MV-4-11 (cell line): ENCODE data around the gene KLHL29.

Experiments
- DNase-seq: peaks from one replicate; lab custom pipeline; 2025; lab: John Stamatoyannopoulos, UW

KLHL29 gene

DNA sequence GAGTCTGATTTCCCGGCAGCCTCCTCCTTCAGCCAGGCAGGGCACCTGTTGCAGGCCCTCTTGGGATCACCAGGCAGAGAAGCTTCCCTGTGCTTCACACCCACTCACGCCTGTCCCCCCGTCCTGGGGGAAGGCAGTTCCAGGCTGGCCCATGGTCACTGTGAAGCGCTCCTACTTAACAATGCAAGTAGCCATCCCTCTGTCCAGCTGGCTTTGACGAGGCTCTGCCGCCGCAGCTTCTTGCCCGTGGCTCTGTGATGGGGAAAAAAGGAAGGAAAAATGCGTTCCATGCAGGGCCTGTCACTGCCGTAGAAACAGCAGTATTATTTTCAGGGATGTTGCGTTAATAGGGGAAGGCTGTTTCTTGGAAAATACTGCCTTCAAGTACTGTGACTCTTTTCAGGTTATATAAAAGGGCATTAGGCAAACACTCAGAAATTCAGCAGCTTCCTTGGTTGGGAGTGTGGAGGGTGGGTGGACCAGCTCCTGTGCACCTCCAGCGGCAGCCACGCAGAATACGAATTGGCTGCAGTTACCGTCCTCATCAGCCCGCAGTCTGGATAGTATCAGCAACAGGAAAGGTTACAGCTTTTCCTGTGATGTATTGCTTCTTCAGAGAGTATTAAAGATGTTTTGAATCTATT, 232.3 kb downstream of the KLHL29 start:
- DNase-seq: no peak

DNA sequence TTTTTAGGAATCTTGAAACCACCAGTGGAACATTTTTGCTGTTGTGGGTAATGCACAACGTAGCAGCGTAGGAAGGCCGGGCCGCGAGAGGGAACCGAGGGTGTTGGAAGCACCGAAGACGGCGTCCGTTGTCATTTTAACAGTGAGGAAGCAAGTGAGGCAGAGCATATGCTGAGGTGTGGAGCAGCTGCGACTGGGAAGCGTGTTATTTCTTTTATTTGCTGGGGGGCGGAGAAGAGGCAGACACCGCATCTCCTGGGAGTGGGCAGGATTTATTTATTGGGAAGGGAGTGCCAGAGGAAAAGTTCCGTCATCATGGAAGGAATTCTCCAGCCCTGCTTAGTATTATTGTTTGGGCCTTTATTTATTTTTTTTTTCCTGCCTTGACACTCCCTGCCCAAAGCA, 232.8 kb downstream of the KLHL29 start:
- DNase-seq: no peak

DNA sequence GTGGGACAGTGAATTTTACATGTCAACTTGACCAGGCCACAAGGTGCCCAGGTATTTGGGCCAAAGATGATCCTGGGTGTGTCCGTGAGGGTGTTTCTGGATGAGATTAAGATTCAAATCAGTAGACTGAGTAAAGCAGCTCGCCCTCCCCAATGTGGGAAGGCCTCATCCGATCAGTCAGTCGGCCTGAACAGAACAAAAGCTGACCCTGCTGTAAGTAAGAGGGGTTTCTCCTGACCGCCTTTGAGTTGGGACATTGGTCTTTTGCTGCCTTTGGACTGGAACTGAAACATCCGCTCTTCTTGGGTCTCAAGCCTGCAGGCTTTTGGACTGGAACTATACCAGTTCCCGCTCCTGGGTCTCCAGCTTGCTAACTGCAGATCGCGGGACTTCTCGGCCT, 233.3 kb downstream of the KLHL29 start:
- DNase-seq: no peak

DNA sequence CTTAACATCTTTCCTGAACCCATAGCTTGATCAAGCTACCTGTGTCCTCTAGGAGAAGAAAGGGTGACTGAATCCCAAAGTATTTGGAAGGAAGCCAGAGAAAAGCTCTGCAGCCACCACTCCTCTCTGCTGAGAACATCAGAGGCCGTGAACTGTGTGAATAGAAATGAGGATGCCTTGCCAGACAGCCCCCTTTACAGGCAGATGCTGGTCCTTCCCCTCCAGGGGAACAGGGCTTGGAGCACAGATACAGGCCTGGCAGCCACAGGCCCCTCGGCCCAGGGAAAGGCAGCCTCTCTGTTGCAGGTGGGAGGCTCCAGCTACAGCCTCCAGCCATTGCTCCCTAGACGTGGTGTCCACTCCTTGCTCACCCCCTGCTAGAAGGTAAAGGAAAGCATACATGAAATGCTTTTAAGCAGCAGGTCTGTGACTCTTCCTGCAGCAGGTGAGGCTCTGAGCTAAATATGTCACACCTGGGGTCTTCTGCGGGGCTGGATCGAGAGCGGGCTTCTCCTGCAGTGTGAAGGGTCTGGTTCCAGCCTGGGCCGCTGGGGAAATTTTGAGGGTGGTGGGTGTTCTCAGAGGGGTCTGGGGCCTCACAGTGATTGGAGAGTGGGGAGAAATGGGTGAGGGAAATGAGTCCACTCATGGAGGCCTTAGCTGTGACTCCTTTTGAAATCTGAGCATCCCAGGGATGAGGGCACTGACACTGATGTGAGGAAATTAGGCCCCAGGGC, 234.0 kb downstream of the KLHL29 start:
- DNase-seq: no peak

DNA sequence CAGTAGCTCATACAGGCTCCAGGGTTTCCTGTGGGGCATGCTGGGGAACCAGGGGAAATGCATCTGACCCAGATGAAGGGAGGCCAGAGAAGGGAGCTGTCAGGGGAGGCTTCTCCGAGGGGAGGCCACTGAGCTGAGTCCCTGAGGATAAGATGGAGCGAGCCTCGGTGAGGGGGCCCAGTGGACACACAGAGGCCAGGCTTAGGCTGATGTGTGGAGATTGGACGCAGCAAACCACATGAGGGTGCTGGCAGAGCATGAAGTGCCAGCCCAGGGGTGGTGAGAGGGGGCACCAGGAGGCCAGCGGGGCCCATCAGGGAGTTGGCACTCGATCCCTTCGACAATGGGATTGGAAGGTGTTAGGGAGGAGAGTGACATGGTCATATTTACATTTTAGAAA, 235.0 kb downstream of the KLHL29 start:
- DNase-seq: no peak

DNA sequence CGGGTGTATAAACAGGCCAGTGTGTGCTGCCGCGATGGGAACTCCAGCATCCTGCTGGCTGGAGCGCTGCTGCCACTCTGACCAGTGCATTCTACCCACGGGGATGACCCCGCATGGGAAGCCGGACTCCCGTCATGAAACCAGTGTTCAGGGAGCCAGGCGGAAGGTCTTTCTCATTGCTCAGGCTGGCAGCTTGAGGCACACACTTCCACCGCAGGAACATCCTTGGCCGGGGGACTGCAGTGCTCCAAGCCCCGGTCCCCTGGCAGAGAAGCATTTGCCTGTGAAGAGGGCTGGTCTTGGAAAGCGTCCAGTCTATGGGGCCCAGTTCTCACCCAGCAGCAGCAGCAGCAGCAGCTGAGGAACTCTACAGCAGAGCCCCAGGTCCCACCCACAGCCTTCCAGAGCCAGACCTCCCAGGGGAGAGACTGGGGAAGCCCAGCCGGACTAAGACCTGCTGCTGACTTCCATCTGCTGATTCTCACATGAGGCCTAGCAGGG, 235.9 kb downstream of the KLHL29 start:
- no peak for DNase-seq

DNA sequence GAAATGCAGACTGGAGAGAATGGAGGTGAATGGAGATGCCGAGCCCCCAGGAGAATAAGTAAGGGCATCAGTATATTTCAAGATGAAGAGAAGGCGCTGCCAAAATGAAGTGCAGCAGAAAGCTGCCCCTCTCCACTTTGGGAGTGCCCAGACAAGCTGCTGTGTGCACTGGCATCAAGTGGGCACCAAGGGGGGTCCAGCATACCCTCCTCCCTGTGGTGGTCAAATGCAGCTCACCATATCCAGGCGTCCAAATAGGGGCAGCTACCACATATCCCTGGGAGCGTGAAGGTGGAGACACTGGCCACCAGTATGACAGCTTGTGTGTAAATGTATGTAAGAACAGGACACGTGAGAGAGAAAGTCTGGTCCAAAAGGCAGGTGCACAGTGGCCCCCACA, 236.6 kb downstream of the KLHL29 start:
- no peak for DNase-seq

DNA sequence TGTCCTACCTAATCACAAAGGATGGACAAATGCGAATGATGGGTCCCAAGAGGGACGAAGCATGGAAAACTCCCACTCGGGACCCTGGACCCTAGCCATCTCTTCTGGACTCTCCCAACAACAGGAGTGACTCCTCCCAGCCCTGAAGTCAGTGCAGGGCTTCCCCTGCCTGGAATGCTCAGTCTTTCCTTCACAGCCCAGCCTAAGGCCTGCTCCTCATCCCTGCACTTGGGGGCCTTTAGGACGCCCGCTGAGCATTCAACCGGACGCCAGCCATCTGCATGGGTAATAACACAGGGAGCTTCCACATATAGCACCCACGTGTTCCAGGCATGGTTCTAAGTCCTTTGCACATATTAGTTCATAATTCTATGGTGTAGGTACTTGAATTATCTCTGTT, 237.5 kb downstream of the KLHL29 start:
- no peak for DNase-seq

DNA sequence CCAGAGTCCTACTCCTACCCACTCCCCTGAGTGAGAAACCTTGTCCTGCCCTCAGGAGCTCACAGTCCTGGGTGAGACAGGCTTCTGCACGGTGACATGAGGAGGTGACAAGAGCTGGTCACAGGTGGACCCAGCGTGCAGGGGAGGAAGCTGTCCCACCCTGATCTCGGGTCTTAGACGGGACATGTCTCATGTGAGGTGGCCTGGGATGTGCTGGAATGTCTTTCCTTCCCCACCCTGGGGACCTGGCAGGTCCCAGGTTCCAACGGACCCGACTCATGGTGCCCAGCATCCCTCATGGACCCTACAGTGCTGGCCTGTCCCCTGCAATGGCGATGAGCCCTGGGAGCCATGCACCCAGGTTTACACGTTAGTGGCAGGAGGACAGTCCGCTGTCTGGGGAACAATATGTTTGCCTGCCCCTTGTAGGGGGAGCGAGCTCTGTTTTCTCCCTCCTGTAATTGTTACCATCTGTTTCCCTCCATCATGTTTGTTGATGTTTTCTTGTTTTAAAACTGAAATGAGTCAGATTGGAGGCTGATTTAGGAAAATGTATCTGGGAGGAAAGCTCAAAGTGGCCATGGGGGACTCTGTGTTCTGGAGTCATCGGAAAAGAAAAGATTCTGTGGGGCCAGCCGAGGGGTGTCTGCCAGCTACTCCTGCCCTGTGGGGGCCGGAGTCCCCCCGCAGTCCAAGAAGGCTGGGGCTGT, 238.1 kb downstream of the KLHL29 start:
- no peak for DNase-seq

DNA sequence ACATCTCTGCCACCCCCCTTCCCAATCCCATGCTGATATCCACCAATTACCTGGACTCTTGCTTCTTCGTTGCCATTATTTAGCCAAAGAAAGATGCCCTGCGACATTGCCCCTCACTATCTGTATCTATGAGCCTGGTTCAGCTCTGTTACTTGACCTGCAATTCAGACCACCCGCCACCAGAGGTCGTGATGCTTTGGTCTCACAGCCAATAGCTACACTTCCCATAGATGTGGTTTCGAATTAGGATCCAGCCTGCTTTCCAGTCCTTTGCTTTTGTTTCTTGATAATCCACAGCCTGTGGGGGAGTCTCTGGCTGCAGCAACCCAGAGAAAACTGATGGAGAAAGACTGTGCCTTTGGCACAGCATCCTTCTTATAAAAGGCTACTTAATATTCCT, 239.4 kb downstream of the KLHL29 start:
- peak; percentile 38 for DNase-seq

DNA sequence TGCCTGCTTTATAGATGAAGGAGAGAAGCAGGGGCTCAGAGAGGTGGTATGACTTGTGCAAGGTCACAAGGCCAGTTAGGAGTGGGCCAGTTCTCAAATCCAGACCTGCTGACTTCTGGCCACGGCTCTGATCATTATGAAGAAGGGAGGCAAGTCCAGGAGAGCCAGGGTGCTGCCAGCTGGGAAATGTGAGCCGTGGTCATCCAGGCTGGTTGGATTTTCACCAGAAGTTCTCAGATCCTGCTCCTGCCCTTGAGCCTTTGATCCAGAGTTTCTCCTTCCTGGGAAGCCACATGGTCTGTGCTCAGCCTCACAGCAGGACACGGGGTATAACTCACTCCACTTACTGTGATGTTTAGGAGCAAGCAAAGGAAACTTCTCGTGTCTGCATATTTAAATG, 239.9 kb downstream of the KLHL29 start:
- no peak for DNase-seq

DNA sequence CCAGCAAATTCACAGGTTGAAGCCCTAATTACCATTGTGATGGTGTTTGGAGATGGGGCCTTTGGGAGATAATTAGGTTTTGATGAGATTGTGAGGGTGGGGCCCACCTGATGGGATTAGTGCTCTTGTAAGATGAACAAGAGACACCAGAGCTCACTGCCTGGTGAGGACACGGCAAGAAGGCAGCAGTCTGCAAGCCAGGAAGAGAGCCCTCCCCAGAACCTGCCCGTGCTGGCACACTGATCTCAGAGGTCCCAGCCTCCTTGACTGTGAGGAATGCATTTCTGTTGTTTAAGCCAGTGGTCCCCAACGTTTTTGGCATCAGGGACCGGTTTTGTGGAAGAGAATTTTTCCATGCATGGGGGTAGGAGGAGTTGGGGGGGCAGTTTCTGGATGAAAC, 240.7 kb downstream of the KLHL29 start:
- no peak for DNase-seq

DNA sequence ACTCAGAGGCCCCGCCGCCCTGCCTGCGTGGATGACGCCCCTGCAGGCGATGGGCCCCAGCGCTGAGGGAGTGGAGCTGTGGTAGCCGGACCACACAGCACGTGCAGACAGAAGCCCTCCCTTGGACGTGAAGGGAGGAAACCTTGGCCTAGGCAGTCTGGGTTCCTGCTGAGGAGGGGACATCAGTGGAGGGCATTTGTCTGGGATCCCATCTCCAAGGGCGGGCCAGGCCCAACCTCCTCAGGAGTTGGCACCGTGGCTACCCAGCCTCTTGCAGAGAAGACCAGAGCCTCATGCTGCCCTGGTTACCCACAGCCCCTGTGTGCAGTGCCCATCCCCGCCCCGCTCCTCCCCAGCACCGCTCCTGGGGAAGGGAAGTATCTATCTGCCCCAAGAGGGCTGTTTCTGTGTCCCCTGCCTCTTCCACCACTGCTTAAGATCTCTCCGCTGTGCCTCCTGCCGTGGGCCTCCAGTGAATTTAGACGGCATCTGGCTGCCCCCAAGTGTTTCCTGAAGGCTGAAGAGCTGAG, 241.8 kb downstream of the KLHL29 start:
- DNase-seq: no peak

DNA sequence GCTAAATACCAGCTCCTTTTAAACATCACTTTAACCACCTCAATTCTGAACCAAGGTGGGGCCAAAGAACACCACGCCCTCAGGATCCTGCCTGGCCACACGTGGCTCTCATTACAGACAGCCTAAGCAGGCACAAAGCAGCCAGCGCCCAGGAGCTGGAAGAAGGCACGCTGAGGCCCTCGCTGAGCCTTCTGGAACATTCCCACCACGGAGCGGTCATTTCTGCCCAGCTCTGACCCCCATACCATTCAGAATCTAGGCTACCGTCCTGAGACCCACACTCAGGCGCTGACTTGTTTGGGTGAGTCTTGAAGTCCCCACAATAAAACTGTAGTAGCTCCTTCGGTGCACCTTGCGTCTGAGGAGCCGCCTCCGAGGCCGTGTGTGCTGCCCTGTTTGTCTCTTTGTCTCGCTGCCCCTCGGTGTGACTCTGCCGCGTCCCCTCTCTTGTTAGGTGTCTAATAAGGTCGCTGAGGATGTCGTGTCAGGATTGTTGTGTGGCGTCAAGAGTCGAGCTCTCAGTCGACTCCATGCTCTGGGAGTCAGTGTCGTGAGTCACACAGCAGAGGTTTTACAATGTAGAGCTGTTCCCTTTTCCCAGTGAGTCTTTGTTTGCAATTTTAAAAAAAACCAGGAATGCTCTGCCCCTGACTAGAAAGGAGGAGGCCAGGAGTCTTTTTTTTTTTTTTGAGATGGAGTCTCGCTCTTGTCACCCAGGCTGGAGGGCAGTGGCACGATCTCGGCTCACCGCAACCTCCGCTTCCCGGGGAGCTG, 242.4 kb downstream of the KLHL29 start:
- no peak for DNase-seq

DNA sequence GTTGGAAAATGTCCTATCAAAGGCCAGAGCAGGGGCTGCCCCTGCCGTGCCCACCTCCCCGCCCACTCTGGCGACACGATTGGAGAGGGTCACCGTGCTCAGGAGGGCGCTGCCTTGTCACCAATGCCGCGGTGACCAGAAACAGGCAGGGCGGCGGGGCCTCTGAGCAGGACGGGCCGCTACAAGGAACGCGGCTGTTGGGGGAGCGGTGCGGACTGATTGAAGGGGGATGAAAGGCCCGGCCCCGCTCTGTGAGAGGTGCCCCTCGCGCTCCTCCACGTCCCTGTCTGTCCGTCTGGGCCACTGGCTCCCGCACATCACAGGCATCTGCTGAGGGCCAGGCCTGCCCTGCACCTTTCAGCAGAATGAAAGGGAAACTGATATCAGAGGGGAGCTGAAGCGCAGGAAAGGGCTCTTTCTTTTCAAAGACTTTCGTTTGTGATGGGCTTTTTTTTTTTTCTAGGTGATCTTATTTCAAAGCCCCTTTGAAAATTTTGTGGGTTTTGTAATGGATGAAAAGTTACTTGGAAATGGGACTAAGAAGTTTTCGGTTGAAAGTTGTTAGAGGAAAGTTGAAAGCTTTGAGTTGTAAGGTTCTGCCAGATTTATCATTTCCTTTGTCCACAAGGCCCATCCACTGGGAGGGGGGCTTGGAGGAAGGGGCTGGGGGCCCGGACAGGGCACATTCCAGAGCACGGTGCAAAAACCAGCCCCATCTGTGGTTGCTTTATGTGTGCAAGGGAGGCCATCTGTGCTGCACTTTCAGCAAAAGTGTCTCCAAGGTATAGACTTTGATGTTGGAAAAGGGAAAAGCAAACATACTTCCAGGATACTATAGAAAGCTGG, 244.2 kb downstream of the KLHL29 start:
- no peak for DNase-seq

DNA sequence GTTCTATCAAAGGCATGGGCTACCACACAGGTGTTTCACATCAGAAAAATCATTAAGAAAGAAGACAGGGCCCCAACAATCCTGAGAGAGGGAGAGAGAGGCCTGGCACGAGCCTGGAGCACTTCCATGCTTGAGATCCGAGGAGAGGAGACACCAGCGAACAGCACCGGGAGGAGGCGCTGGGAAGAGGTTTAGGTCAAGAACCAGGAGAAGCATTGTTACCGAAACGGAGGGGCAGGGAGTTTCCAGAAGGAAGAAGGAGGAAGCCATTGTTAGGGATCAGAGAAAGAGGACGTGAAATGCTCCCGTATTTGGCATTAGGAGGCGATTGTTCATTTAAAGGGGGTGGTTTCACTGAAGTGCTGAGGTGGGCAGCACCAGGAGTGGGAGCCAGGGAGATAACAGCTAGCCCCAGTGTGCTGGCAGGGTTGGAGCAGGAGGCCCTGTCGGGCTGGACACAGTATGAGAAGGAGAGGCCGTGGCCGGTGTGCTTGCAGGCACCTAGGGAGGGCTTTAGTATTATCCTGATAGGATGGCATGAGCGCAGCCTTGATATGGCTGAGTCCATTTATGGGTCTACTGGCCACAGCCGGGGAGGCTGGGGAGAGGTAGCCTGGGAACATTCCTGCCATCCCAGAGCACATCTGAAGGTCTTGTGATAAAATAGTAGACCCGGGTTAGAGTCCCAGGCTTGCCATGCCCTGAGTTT, 244.9 kb downstream of the KLHL29 start:
- DNase-seq: no peak

DNA sequence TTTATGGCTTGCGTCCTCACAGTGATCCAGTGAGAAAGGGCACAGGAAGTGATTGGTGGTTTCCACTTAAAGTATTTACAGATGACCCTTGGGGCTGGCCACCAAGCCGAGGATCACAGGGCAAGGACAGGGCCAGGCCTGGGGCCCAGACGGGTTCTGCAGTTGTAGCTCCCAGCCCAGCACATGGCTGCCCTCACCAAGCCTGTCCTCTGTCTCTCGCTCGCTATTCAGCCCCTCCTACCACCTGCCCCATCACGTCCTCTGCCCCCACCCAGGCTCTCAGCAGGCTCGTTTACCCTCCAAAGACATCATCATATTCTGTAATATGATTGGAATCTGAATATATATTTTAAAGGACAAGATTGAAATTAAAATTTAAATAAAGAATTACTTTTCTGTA, 246.0 kb downstream of the KLHL29 start:
- no peak for DNase-seq

DNA sequence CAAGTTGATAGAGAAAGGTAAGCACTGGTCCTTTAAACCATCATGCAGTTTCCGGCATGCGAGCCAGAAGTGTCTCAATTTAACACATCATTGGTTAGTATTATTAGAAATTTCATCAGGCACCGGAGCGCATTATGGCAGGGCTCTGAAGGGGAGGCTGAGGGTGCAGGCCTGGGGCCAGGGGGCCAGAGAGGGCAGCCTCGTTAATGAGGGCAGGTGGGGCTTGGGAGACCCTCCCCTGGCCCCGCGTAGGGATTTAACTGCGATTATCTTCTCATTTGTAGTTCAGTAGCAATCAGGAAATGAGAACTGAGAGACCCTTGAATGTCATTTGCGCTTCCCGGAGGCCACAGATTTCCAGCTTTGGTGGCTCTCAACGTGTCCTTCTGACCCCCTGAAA, 246.4 kb downstream of the KLHL29 start:
- no peak for DNase-seq

DNA sequence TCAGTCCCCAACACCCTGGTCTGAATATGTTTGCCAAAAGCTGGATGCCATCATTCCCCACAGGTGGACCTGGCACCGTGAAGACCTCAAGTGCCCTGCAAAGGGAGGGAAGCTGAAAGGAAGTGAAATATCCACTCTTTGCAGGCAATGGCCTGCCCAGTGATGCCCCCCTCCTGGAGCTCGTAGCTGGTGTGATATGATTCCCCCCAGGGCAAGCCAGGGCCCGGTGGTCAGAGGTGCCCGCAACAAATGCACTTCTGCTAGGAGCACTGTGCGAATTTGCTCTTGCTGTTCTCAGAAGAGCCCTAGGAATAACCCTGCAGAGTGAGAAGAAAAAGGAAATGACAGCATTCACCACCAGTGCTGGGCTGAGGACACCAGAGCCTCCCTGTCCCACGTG, 247.4 kb downstream of the KLHL29 start:
- DNase-seq: no peak

DNA sequence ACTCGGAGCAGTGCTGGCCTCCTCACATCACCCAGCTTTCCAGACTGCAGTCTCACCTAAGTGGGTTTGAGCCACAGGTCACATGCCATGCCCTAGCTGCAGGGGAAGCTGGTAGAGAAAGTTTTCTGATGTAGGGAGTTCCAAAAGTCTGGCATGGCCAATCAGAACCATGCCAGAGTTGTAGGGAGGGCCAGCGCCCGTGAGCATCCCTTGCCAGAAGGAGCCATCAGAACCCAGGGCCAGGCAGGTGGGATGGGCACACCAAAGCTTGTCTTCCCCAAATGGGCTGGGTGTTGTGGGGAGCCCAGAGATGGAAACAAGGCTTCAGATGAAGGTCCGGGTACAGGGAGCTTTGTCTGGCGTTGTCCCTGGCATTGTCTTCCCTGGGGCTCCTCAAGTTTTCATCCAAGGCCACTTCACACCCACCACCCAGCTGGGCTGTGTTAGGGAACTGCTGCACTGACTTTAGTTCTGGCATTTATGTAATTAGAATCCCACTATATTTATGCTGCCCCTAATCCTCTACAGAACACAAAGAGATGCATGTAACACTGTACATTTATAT, 247.9 kb downstream of the KLHL29 start:
- DNase-seq: no peak
